ENCODE measurements around the gene TSPAN31. TPM values are rescaled to one million over a fixed set of nuclear protein-coding genes. Genes with fewer than 3 reads are reported as not detected.

TSPAN31 gene
- total and polyA plus RNA-seq, 9 of the 15 experiments (the other 6 are each of a cell fraction or from before 2014, with no cell fraction given) = 11.3 to 26.4 (median 14.3) TPM

DNA sequence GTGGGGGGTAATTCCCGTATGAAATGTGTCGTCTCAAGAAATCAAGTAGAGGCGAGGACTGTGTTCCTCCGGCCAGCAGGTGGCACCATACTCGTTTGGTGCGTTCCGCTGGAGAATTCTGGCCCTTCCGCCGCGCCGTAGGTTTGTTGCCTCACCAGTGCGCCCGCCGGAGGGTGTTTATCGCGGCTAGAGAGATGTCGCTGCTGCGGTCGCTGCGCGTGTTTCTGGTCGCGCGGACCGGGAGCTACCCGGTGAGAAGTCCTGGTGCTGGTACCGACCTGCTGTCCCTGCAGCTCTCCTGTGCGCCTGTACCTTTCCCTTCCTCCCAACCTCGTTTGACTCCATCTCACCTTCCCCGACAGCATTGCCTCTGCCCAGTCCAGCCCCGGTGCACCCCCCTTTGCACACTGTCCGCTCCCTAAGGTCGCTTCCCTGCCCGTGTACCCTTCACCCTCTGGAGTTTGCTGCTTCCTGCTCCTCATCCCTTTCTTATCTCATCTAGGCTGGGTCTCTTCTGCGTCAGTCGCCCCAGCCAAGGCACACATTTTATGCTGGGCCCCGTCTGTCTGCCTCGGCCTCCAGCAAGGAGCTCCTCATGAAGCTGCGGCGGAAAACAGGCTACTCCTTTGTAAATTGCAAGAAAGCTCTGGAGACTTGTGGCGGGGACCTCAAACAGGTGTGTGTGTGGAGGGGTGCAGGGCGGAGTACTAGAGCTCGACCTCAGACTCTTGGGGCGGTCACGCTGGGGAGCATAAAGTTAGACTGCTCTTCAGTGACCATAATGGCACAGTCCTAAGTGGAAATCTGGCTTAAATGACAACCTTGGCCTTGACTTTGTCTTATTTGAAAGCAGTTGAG, 38.0 kb downstream of the TSPAN31 start, which contains the start of gene TSFM (continued):
- TF ChIP-seq, protein P1, sequence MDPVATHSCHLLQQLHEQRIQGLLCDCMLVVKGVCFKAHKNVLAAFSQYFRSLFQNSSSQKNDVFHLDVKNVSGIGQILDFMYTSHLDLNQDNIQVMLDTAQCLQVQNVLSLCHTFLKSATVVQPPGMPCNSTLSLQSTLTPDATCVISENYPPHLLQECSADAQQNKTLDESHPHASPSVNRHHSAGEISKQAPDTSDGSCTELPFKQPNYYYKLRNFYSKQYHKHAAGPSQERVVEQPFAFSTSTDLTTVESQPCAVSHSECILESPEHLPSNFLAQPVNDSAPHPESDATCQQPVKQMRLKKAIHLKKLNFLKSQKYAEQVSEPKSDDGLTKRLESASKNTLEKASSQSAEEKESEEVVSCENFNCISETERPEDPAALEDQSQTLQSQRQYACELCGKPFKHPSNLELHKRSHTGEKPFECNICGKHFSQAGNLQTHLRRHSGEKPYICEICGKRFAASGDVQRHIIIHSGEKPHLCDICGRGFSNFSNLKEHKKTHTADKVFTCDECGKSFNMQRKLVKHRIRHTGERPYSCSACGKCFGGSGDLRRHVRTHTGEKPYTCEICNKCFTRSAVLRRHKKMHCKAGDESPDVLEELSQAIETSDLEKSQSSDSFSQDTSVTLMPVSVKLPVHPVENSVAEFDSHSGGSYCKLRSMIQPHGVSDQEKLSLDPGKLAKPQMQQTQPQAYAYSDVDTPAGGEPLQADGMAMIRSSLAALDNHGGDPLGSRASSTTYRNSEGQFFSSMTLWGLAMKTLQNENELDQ (CRISPR knock-in tag; IDR thresholded peaks at IDR 0.05; ENCODE audit: borderline replicate concordance) = no peak
- no peak for TF ChIP-seq SAFB (IDR thresholded peaks at IDR 0.05; ENCODE audit: borderline replicate concordance, low read depth, low read length)
- peak; percentile 97 for TF ChIP-seq PHF20 (IDR thresholded peaks at IDR 0.05; ENCODE audit: partially characterized antibody)
- peak; percentile 94 to 97; a peak in 3 of 4 replicates for TF ChIP-seq SIN3A (IDR thresholded peaks at IDR 0.05; ENCODE audit: borderline replicate concordance in 2 of 2, control insufficient read depth in 1 of 2, low read depth in 2 of 2, low read length in 2 of 2)
- no peak for TF ChIP-seq MYBL2 (IDR thresholded peaks at IDR 0.05; ENCODE audit: low read depth)
- no peak for TF ChIP-seq MYBL2 (CRISPR knock-in tag; IDR thresholded peaks at IDR 0.05; ENCODE audit: borderline replicate concordance)
- TF ChIP-seq NCOA4 (IDR thresholded peaks at IDR 0.05; ENCODE audit: partially characterized antibody) = no peak
- peak; percentile 96 for TF ChIP-seq MTA1 (IDR thresholded peaks at IDR 0.05; ENCODE audit: borderline replicate concordance)
- TF ChIP-seq, protein P2, sequence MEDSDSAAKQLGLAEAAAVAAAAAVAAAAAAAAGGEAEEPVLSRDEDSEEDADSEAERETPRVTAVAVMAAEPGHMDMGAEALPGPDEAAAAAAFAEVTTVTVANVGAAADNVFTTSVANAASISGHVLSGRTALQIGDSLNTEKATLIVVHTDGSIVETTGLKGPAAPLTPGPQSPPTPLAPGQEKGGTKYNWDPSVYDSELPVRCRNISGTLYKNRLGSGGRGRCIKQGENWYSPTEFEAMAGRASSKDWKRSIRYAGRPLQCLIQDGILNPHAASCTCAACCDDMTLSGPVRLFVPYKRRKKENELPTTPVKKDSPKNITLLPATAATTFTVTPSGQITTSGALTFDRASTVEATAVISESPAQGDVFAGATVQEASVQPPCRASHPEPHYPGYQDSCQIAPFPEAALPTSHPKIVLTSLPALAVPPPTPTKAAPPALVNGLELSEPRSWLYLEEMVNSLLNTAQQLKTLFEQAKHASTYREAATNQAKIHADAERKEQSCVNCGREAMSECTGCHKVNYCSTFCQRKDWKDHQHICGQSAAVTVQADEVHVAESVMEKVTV (CRISPR knock-in tag; IDR thresholded peaks at IDR 0.05) = no peak
- no peak for TF ChIP-seq ZNF695 (CRISPR knock-in tag; IDR thresholded peaks at IDR 0.05)
- TF ChIP-seq, protein P3, sequence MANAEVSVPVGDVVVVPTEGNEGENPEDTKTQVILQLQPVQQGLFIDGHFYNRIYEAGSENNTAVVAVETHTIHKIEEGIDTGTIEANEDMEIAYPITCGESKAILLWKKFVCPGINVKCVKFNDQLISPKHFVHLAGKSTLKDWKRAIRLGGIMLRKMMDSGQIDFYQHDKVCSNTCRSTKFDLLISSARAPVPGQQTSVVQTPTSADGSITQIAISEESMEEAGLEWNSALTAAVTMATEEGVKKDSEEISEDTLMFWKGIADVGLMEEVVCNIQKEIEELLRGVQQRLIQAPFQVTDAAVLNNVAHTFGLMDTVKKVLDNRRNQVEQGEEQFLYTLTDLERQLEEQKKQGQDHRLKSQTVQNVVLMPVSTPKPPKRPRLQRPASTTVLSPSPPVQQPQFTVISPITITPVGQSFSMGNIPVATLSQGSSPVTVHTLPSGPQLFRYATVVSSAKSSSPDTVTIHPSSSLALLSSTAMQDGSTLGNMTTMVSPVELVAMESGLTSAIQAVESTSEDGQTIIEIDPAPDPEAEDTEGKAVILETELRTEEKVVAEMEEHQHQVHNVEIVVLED (CRISPR knock-in tag; IDR thresholded peaks at IDR 0.05) = peak; percentile 47; the same call in 1 of the 2 replicates
- peak; percentile 47; the same call in 1 of the 2 replicates for TF ChIP-seq BRD4 (IDR thresholded peaks at IDR 0.05)
- no peak for TF ChIP-seq BACH1 (tag; IDR thresholded peaks at IDR 0.05)
- no peak for TF ChIP-seq ZSCAN29 (IDR thresholded peaks at IDR 0.05)
- no peak for TF ChIP-seq ZNF174 (CRISPR knock-in tag; IDR thresholded peaks at IDR 0.05)
- TF ChIP-seq, protein P4, sequence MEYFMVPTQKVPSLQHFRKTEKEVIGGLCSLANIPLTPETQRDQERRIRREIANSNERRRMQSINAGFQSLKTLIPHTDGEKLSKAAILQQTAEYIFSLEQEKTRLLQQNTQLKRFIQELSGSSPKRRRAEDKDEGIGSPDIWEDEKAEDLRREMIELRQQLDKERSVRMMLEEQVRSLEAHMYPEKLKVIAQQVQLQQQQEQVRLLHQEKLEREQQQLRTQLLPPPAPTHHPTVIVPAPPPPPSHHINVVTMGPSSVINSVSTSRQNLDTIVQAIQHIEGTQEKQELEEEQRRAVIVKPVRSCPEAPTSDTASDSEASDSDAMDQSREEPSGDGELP (CRISPR knock-in tag; IDR thresholded peaks at IDR 0.05; ENCODE audit: borderline replicate concordance) = peak; percentile 91
- TF ChIP-seq, protein P5, sequence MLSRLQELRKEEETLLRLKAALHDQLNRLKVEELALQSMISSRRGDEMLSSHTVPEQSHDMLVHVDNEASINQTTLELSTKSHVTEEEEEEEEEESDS (CRISPR knock-in tag; IDR thresholded peaks at IDR 0.05) = no peak
- TF ChIP-seq NFYB (IDR thresholded peaks at IDR 0.05; ENCODE audit: extremely low read depth, insufficient read length) = no peak
- TF ChIP-seq POLR2B (IDR thresholded peaks at IDR 0.05; ENCODE audit: low read depth, partially characterized antibody) = peak; percentile 92

Data from K562 (cell line).